Muscle of leg (tissue), 11 donors: Measurements from ENCODE around the gene ME3. TPM values are rescaled to one million over a fixed set of nuclear protein-coding genes. Genes with fewer than 3 reads are reported as not detected.
A peak's percentile ranks its signal among the peaks of the same experiment; 100 is the strongest.
"Not testable (repeated sequence)": the region's sequence is repeated elsewhere in the genome, so short reads cannot be mapped to it uniquely, and the experiment has no call there.

ENCODE experiments used
- DNase-seq: peaks from one replicate; pipeline ENCODE4 v3.0.0; 2013
- H3K27ac ChIP-seq: one replicate; pipeline ENCODE4 v1.5.1; 2013; ENCODE audit warnings: mild to moderate bottlenecking, low read length, control low read depth
- H3K27me3 ChIP-seq: one replicate; pipeline ENCODE4 v1.6.1; 2013; ENCODE audit warnings: low read length; ENCODE audit not compliant: control insufficient read depth, insufficient read depth
- H3K36me3 ChIP-seq: one replicate; pipeline ENCODE4 v1.6.1; 2013; ENCODE audit warnings: low read length; ENCODE audit not compliant: control insufficient read depth, insufficient read depth
- H3K4me1 ChIP-seq: one replicate; pipeline ENCODE4 v1.6.1; 2013; ENCODE audit warnings: low read length; ENCODE audit not compliant: control insufficient read depth, insufficient read depth
- H3K4me3 ChIP-seq: one replicate; pipeline ENCODE4 v1.5.1; 2013; ENCODE audit warnings: low read length, control low read depth
- H3K9me3 ChIP-seq: replicated peaks from 2 replicates; pipeline ENCODE4 v1.6.1; 2013; ENCODE audit warnings: low read depth, low read length; ENCODE audit not compliant: control insufficient read depth
- WGBS: methylation state at CpG from one replicate; pipeline ENCODE4 v1.1.5; 2013; ENCODE audit warnings: missing lambda C conversion rate; ENCODE audit not compliant: insufficient coverage; 5-methylcytosine and 5-hydroxymethylcytosine counted together
- polyA plus RNA-seq, 8 donors: library from polyadenylated mRNA; unstranded; fragments of 120-200 nt; gene quantifications; one replicate each; pipeline versions ENCODE4 v1.2.1 to v1.2.3, GENCODE V29; 2013; ENCODE audit warnings: inconsistent platforms in 1 of 8, low replicate concordance in 1 of 8; ENCODE audit not compliant: insufficient read length in 8 of 8, insufficient read depth in 1 of 8
- total RNA-seq: library from RNA; stranded (reverse); fragments of 120-200 nt; gene quantifications from one replicate; pipeline ENCODE4 v1.2.4, GENCODE V29; 2013

ME3 gene
- total and polyA plus RNA-seq, 9 donors: 7.0 to 12.4 (median 9.9) TPM

DNA sequence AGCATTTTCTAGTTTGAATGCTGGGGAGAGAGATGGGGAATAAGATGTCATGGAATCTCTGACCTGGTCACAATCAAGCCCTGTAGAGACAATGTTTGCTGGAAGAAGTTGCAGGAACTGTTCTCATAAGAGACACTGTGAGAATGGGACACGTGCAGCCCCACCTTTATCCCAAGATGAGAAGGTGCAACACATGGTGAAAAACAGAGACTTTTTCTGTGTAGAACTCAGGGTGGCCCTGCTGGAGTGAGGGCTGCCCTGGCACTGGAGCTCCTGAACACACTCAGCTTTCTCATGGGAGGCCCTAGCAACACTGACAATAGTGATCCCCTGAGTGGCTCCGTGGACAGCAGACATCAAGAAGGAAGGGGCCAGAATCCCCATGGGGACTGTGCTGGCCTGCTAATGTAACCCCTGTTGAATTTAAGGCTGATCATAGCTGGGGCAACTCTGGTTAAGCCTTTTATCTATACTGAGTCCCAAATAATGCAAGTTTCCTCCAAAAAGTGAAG lies 106.6 kb downstream of the ME3 start:
- Histone ChIP-seq H3K4me3 (no peak overlapping the region), H3K27ac (no peak overlapping the region), H3K9me3 (no peaks in the 10 kb centered on the region), H3K27me3 (no peaks in the 10 kb centered on the region), H3K4me1 (peaks cover 5% of the 10 kb centered on the region), H3K36me3 (no peaks in the 10 kb centered on the region)
- 58% methylated on average over 2 of the region's 2 CpGs for WGBS
- no peak for DNase-seq

DNA sequence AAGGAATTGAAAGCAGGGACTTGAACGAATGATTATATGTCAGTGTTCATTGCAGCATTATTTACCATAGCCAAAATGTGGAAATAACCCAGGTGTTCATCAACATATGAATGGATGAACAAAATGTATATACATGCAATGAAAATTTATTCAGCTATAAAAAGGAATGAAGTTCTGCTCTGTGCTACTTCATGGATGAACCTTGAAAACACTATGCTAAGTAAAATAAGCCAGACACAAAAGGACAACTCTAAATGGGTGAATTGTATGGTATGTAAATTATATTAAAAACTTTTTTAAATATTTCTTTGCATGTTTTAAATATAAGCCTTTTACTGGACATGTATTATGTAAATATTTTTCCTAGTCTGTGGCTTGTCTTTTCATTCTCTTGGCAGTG lies 107.0 kb downstream of the ME3 start:
- H3K27me3 ChIP-seq: no peaks in the 10 kb centered on the region
- WGBS: no CpG with 5 or more reads among the region's 1 CpG
- no peak for DNase-seq
- H3K9me3 ChIP-seq: no peaks in the 10 kb centered on the region
- H3K27ac ChIP-seq: no peak overlapping the region
- peaks cover 5% of the 10 kb centered on the region for H3K4me1 ChIP-seq
- no peaks in the 10 kb centered on the region for H3K36me3 ChIP-seq
- H3K4me3 ChIP-seq: no peak overlapping the region

DNA sequence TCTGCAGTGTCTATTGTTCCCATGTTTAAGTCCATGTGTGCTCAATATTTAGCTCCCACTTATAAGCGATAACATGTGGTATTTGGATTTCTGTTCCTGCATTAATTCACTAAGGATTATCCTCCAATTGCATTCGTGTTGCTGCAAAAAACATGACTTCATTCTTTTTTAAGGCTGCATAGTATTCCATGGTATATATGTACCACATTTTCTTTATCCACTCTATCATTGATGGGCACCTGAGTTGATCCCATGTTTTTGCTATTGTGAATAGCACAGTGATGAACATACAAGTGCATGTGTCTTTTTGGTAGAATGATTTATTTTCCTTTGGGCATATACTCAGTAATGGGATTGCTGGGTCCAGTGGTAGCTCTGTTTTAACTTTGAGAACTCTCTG lies 109.6 kb downstream of the ME3 start:
- no CpG with 5 or more reads among the region's 2 CpGs for WGBS
- not testable (repeated sequence) for H3K4me3 ChIP-seq, H3K9me3 ChIP-seq, H3K27ac ChIP-seq, DNase-seq, H3K27me3 ChIP-seq, H3K36me3 ChIP-seq
- H3K4me1 ChIP-seq: peaks cover 19% of the 10 kb centered on the region

DNA sequence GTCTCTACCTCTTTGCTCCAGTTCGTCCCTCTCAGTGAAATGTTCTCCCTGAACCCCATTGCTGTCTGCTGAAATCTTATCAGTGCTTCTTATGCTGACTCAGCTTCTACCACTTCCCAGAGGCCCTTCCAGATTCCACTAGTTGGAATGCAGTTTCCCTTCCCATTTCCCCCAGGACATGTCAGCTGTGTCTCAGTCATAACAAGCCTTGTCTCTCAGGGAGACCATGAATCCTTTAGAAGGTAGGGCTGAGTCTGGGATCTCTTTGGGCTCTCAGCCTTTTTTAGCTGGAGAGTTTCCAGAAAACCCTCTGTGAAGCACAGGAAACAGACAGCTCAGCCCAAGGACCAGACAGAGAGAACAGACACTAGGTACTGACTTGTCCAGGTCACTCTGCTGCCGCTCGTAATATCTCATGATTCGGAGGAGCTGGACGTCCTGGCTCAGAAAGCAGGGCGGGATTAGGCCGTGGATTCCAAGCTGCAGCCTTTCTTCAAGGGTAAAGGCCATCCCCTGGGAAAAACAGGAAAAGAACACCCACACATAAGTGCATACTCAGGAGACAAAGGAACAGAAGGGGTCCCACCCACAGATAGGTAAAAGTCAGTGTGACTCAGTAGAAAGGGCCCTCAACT lies 113.0 kb downstream of the ME3 start:
- WGBS: 44% methylated on average over 4 of the region's 7 CpGs
- DNase-seq: peak; percentile 80
- no peaks in the 10 kb centered on the region for H3K27me3 ChIP-seq
- peaks cover 14% of the 10 kb centered on the region for H3K4me1 ChIP-seq
- H3K4me3 ChIP-seq: no peak overlapping the region
- no peaks in the 10 kb centered on the region for H3K36me3 ChIP-seq
- H3K27ac ChIP-seq: peak overlapping the region; percentile 25
- no peaks in the 10 kb centered on the region for H3K9me3 ChIP-seq

DNA sequence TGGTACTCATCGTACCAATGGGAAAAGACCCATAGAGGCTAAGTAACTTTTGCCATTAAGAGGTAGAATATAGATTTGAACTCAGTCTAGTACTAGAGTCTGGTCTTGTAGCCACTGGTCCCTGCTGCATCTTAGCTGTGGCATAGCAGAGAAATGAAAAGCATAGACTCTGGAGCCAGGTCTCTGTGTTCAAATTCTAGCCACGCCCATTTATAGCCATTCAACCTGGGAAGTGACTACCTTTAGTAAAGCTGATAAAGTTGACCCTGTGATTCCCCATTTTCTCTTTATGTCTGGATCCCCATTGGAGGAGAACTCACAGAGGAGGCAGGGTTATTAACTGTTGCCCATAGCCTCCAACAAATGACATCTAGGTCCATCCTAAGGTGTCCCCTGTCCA lies 113.6 kb downstream of the ME3 start:
- Histone ChIP-seq H3K27ac (no peak overlapping the region), H3K36me3 (peaks cover under 1% of the 10 kb centered on the region), H3K9me3 (no peaks in the 10 kb centered on the region), H3K27me3 (no peaks in the 10 kb centered on the region), H3K4me3 (no peak overlapping the region), H3K4me1 (peaks cover 14% of the 10 kb centered on the region)
- DNase-seq: no peak
- 100% methylated on average over 1 of the region's 2 CpGs for WGBS

DNA sequence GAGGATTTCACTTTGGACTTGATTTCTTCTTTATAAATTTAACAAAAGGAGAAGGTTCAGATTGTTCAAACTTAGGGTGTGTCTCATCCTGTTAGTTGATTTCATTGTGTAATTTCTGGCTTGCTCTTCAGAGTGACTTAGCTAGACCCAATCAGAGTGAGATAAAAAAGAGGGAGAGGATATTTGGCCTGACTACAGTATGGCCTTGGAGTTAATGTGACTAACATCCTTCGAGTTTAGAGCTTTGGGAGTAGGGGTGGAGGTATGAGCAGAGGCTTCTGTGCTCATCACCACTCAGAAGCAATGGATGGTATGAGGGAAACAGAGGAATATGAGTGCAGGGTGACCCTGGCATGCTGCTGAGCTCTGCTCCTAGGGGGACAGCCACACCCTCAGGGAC lies 114.2 kb downstream of the ME3 start:
- peak; percentile 80 for DNase-seq
- peaks cover 14% of the 10 kb centered on the region for H3K4me1 ChIP-seq
- H3K9me3 ChIP-seq: no peaks in the 10 kb centered on the region
- no peaks in the 10 kb centered on the region for H3K27me3 ChIP-seq
- H3K36me3 ChIP-seq: peaks cover 3% of the 10 kb centered on the region
- H3K4me3 ChIP-seq: no peak overlapping the region
- no peak overlapping the region for H3K27ac ChIP-seq
- 27% methylated on average over 1 of the region's 1 CpG for WGBS

DNA sequence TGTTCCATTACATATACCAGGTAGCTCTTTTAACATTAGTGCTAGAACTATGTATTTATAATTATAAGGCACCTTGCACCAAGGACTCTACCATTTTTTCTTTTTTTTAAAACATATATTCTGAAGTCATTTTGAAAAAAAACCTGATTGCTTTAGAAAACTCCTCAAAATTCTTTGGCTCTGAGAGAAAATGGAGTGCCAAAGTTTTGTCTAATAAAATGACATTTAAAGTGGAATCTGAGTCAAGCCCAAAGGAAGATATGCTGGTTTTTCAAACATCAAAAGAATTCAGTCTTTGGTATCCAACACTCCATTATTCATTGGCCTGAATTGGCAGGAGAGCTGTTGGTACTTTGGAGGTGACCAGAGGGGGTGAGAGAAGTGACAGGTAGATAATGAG lies 116.5 kb downstream of the ME3 start:
- Histone ChIP-seq H3K36me3 (peaks cover 3% of the 10 kb centered on the region), H3K4me3 (no peak overlapping the region), H3K27ac (no peak overlapping the region), H3K27me3 (no peaks in the 10 kb centered on the region), H3K4me1 (peaks cover 14% of the 10 kb centered on the region), H3K9me3 (no peaks in the 10 kb centered on the region)
- DNase-seq: peak; percentile 46

DNA sequence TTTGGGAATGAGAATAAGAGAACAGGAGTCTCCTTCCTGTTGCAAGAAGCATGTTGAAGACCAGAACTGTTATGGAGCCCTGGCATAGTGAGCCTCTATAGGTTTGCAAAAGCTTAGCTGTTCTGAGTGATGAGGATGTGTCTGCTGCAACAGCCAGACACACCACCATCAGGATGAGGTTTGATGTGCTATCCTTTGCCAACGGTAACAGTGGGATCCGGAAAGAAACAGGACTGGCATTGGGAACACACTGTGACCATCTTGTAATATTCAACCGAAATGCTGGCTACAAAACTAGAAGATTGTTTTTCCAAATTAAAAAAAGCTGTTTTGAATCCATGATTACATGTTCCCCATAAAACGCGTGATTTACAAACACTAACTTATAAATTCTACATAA lies 117.0 kb downstream of the ME3 start:
- WGBS: 100% methylated on average over 2 of the region's 5 CpGs
- Histone ChIP-seq H3K27ac (no peak overlapping the region), H3K4me3 (no peak overlapping the region), H3K27me3 (no peaks in the 10 kb centered on the region), H3K4me1 (peaks cover 14% of the 10 kb centered on the region), H3K9me3 (no peaks in the 10 kb centered on the region), H3K36me3 (peaks cover 3% of the 10 kb centered on the region)
- no peak for DNase-seq

DNA sequence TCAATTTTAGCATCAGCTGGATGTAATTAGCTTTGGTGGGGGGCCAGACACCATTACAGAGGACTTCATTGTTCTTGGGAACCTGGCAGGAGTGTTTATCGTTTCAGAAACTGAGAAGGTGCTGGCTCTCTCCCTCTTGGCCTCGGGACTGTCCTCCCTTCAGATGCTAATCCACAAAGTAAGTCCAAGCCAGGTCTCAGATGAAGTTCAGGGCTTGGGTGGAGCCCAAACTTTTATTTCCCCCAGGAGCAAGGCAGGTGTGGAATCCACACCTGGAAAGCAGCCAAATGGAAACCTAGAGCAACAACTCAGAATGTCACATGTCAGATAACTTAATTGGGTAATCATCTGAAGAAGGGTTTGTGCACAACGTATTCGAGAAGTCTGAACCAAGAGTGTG lies 119.2 kb downstream of the ME3 start:
- H3K4me1 ChIP-seq: peaks cover 5% of the 10 kb centered on the region
- 43% methylated on average over 1 of the region's 4 CpGs for WGBS
- DNase-seq: no peak
- peaks cover 3% of the 10 kb centered on the region for H3K36me3 ChIP-seq
- no peaks in the 10 kb centered on the region for H3K27me3 ChIP-seq
- no peak overlapping the region for H3K27ac ChIP-seq
- H3K9me3 ChIP-seq: no peaks in the 10 kb centered on the region
- H3K4me3 ChIP-seq: no peak overlapping the region

DNA sequence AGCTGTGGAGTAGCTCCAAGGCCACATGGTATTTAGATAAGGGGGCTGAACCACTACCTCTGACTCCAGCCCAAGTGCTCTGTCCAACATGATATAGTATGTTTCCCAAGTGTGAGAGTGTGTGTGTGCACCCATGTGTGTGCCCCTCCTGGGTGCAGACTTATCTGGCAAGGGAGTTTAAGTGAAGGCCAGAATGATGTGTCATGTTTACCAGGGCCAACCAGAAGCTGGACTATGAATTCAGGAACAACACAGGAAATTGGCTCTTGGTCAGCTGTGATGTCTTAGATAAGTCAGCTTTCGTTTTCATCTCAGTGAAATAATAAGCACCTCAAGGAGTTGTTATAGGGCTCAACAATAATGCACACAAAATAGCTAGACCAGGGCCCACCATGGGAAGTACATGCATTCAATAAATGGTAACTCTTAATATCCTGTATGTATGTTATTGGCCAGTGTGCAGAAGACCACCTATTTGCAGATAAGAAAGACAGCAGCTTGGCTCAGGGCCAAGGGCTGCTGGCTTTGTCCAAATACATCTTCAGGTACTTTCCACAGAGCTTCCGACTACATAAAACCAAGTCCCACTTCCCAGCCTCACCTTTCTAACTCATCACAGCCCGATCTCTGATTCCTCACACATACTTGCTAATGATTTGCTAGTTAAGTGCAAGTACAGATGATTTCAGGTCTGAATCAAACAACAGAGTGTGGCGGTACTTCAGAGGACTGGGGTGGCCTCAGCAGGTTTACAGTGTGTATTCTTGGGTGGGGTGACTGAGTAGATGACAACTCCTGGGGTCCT lies 120.9 kb downstream of the ME3 start:
- Histone ChIP-seq H3K27ac (no peak overlapping the region), H3K27me3 (no peaks in the 10 kb centered on the region), H3K4me3 (no peak overlapping the region), H3K36me3 (peaks cover 3% of the 10 kb centered on the region), H3K9me3 (no peaks in the 10 kb centered on the region), H3K4me1 (peaks cover 5% of the 10 kb centered on the region)
- DNase-seq: no peak
- 86% methylated on average over 1 of the region's 4 CpGs for WGBS
